T-helper 1 cell treated with Interleukin-12 subunit alpha and Interleukin-12 subunit beta and Interleukin-4 antibody, amounts not matched to agents 30 μg/mL and 1 μg/mL, for 36 hours (primary cell): ENCODE results near the gene SPATS2.

Source experiments
- H3K27ac Mint-ChIP-seq: one replicate; pipeline ENCODE4 v1.8.0; 2021; ENCODE audit warnings: mild to moderate bottlenecking, mixed read lengths
- H3K27me3 Mint-ChIP-seq: one replicate; pipeline ENCODE4 v1.8.0; 2021; ENCODE audit warnings: low read depth, mixed read lengths
- H3K36me3 Mint-ChIP-seq: one replicate; pipeline ENCODE4 v1.8.0; 2021; ENCODE audit warnings: low read depth, mixed read lengths
- H3K4me1 Mint-ChIP-seq: one replicate; pipeline ENCODE4 v1.8.0; 2021; ENCODE audit warnings: low read depth, mixed read lengths
- H3K4me3 Mint-ChIP-seq: one replicate; pipeline ENCODE4 v1.8.0; 2021; ENCODE audit warnings: mild to moderate bottlenecking, moderate library complexity, mixed read lengths
- H3K9me3 Mint-ChIP-seq: one replicate; pipeline ENCODE4 v1.8.0; 2021; ENCODE audit warnings: mixed read lengths

SPATS2 gene

DNA sequence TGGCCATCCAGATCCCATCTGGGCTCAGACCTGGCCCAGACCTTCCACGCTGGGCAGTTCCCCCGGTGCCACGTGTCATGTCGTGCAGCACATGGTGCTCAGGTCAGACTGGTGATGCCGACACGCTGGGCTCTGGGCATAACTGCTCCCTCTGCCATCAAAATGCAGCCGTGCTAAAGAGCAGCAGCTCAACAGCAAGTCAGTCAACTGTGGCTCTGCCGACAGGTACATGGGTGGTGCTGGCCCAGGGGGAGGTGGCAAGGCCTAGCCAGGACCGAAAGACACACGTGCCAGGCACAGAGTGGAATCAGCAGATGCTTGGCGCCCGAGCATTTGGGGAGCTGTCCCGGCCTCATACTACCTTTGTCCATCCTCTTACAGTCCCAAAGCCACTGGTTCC, 199.1 kb downstream of the SPATS2 start:
- no peak overlapping the region for H3K4me3 Mint-ChIP-seq
- H3K27me3 Mint-ChIP-seq = no peaks in the 10 kb centered on the region
- no peak overlapping the region for H3K27ac Mint-ChIP-seq
- H3K4me1 Mint-ChIP-seq = peaks cover 41% of the 10 kb centered on the region
- H3K9me3 Mint-ChIP-seq = no peaks in the 10 kb centered on the region
- peaks cover 19% of the 10 kb centered on the region for H3K36me3 Mint-ChIP-seq

DNA sequence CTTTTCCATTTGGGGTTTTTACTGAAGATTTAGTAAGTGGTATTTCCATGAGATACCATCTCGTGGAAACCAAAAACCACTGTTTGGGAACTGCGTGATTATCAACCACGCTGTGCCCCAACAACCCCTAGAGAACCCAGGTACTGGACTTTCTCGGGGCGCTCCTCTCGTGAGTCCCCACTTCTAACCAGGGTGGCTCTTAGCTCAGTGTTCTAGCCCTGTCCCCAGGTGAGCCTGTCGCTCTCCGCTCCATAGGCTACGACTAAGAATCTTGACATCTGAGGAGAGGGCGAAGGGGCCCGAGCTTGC, 200.0 kb downstream of the SPATS2 start:
- Mint-ChIP-seq H3K9me3 (no peaks in the 10 kb centered on the region), H3K36me3 (peaks cover 16% of the 10 kb centered on the region), H3K4me3 (peak overlapping the region; percentile 99), H3K27me3 (no peaks in the 10 kb centered on the region), H3K27ac (peak overlapping the region; percentile 98), H3K4me1 (peaks cover 43% of the 10 kb centered on the region)

GRCh38 chr12:49567611-49568441, 200.6 kb downstream of the SPATS2 start, which contains the start of gene MCRS1:
TSS of gene MCRS1 (minus strand) at chr12:49568142. CDS start at chr12:49566731, 1,411 bp downstream.
- Mint-ChIP-seq H3K27me3 (no peaks in the 10 kb centered on the region), H3K9me3 (no peaks in the 10 kb centered on the region), H3K27ac (peak within 1 kb of the TSS; percentile 98), H3K36me3 (peaks cover 15% of the 10 kb centered on the region), H3K4me1 (peaks cover 43% of the 10 kb centered on the region), H3K4me3 (peak within 1 kb of the TSS; percentile 99)

GRCh38 chr12:49568442-49569162, 201.3 kb downstream of the SPATS2 start:
- Mint-ChIP-seq H3K27me3 (no peaks in the 10 kb centered on the region), H3K27ac (peak overlapping the region; percentile 98), H3K4me3 (peak overlapping the region; percentile 99), H3K9me3 (no peaks in the 10 kb centered on the region), H3K4me1 (peaks cover 42% of the 10 kb centered on the region), H3K36me3 (peaks cover 14% of the 10 kb centered on the region)
